H1 (cell line): ENCODE measurements around the gene GLRA1. TPM values are rescaled to one million over a fixed set of nuclear protein-coding genes. Genes with fewer than 3 reads are reported as not detected.

Experiments used
- BCL11A ChIP-seq, 2 experiments: IDR thresholded peaks; one replicate each; pipeline ENCODE4 v1.6.1; 2011; ENCODE audit warnings: low read depth in 2 of 2, low read length in 2 of 2, mild to moderate bottlenecking in 2 of 2
- BRCA1 ChIP-seq: IDR thresholded peaks from 2 replicates; pipeline ENCODE4 v1.6.1; 2012; ENCODE audit warnings: low read depth, low read length, improper control_type of control experiment
- TEAD4 ChIP-seq: IDR thresholded peaks from 2 replicates; pipeline ENCODE4 v1.6.1; 2012; ENCODE audit warnings: low read depth, low read length, inconsistent platforms, mixed read lengths
- polyA plus RNA-seq, 7 experiments: library from polyadenylated mRNA; depleted of rRNA in 3 of 7; stranded (reverse) in 5 of 7; unstranded in 2 of 7; fragments of >200 nt in 5 of 7; fragments of 200-250 nt in 2 of 7; gene quantifications; 1 replicate in 5 of 7; 2 replicates in 1 of 7; 4 replicates in 1 of 7; pipeline versions ENCODE4 v1.2.1 to v1.2.3, GENCODE V29; 2011 to 2013; ENCODE audit warnings: missing spikeins in 2 of 7, mixed read lengths in 2 of 7
- total RNA-seq: library from RNA; stranded (reverse); fragmentation: NEBNext Ultra II Directional; extraction: Animal tissue kit (Norgen Biotek cat#: 25700); gene quantifications from 2 replicates; pipeline ENCODE4 v1.2.1, GENCODE V29; 2021

The GLRA1 gene
- total and polyA plus RNA-seq, 2 of the 8 experiments (the other 6 are each of a cell fraction or from before 2014, with no cell fraction given), result not detected

GRCh38 chr5:151868451-151868850 lies 56.2 kb downstream of the GLRA1 start (continued):
- no peak for TF ChIP-seq BRCA1
- no peak for TF ChIP-seq BCL11A (IDR thresholded peaks at IDR 0.05; ENCODE audit: low read depth in 2 of 2, low read length in 2 of 2)
- no peak for TF ChIP-seq TEAD4
